Left renal pelvis (tissue), 4 donors: ENCODE results near the gene CEBPB. TPM values are rescaled to one million over a fixed set of nuclear protein-coding genes. Genes with fewer than 3 reads are reported as not detected.

Experiments used
- polyA plus RNA-seq, 4 donors: library from polyadenylated mRNA; unstranded; fragments of 120-200 nt; gene quantifications; one replicate each; pipeline ENCODE4 v1.2.1, GENCODE V29; 2013; ENCODE audit not compliant: insufficient read length in 4 of 4

The CEBPB gene
- polyA plus RNA-seq, 4 donors = 3.2 to 14.3 (median 5.4) TPM

Other genes starting within 250 kb of the CEBPB start
- 10 to 100 TPM in 1 of 4 donors, 1 to 10 TPM in 3; 3.0 to 13.5 (median 8.9) TPM for gene SNAI1, start 207.8 kb upstream of the CEBPB start, polyA plus RNA-seq
- 100 to 1,000 TPM; 125 to 171 (median 158) TPM for gene UBE2V1, start 77.7 kb upstream of the CEBPB start, polyA plus RNA-seq
- gene PEDS1, start 37.1 kb upstream of the CEBPB start, polyA plus RNA-seq = 10 to 100 TPM; 25.0 to 28.4 (median 27.1) TPM